Endothelial cell of umbilical vein (primary cell): ENCODE data around the gene KCNQ1OT1. TPM values are rescaled to one million over a fixed set of nuclear protein-coding genes. Genes with fewer than 3 reads are reported as not detected.

ENCODE experiments used
- BruUV-seq: library from RNA; stranded (reverse); fragments of 400-500 nt; replicated peaks from 2 replicates; lab custom pipeline; 2021; lab: Mats Ljungman, UMichigan
- CTCF ChIA-PET: fragments of 300-600, 350-600 bp; sonication (Branson Sonifier 250); formaldehyde crosslinking; loops from one replicate; lab custom pipeline; 2021; ENCODE audit warnings: antibody characterized with exemption, inconsistent platforms; lab: Charles Lee
- POLR2A ChIA-PET: fragments of 300-600, 350-600 bp; sonication (Branson Sonifier 250); formaldehyde crosslinking; loops from one replicate; lab custom pipeline; 2021; ENCODE audit warnings: antibody characterized with exemption, inconsistent platforms; lab: Charles Lee
- DNase-seq: peaks from one replicate; pipeline ENCODE4 v3.0.0-alpha.2; 2011; ENCODE audit warnings: low read depth, low spot score
- FAIRE-seq: peaks from 2 replicates; lab custom pipeline; 2011; peaks lifted over from hg19 to GRCh38; lab: Jason Lieb, UNC
- H2AFZ ChIP-seq: 2 replicates; pipeline ENCODE4 v1.6.0; 2012; ENCODE audit warnings: low read depth, low read length, control low read depth, inconsistent platforms
- H3K27ac ChIP-seq: 2 replicates; pipeline ENCODE4 v1.5.1; 2011; ENCODE audit warnings: low read depth, mild to moderate bottlenecking, control low read depth, low read length, moderate library complexity; ENCODE audit not compliant: insufficient read depth
- H3K27me3 ChIP-seq, 2 experiments: 2 replicates each; pipeline versions ENCODE4 v1.6.0 to v1.6.1; 2011; ENCODE audit warnings: low read length in 2 of 2, mixed read lengths in 1 of 2; ENCODE audit not compliant: control insufficient read depth in 2 of 2, insufficient read depth in 2 of 2
- H3K36me3 ChIP-seq, 2 experiments: 2 replicates in 1 of 2; 3 replicates in 1 of 2; pipeline ENCODE4 v1.5.1; 2011; ENCODE audit warnings: low read length in 2 of 2, mild to moderate bottlenecking in 1 of 2, moderate library complexity in 1 of 2; ENCODE audit not compliant: control insufficient read depth in 2 of 2, insufficient read depth in 2 of 2; ENCODE audit errors: extremely low read depth in 1 of 2
- H3K4me1 ChIP-seq: 3 replicates; pipeline ENCODE4 v1.5.1; 2011; ENCODE audit warnings: mild to moderate bottlenecking, low read length; ENCODE audit not compliant: control insufficient read depth, insufficient read depth; ENCODE audit errors: extremely low read depth
- H3K4me2 ChIP-seq: 2 replicates; pipeline ENCODE4 v1.6.1; 2011; ENCODE audit warnings: low read length, control low read depth, mixed read lengths; ENCODE audit not compliant: insufficient read depth
- H3K4me3 ChIP-seq, 3 experiments: fragments of 200-600 bp in 1 of 3; sonication (generic), shearing (Covaris generic) in 1 of 3; replicated peaks in 1 of 3; 2 replicates each; pipeline ENCODE4 v1.5.1; 2011 to 2016; ENCODE audit warnings: control low read depth in 3 of 3, low read length in 3 of 3, mild to moderate bottlenecking in 2 of 3, inconsistent platforms in 1 of 3, low read depth in 1 of 3, moderate library complexity in 1 of 3; ENCODE audit not compliant: insufficient read depth in 1 of 3
- H3K79me2 ChIP-seq: 2 replicates; pipeline ENCODE4 v1.6.0; 2012; ENCODE audit warnings: low read length, inconsistent platforms; ENCODE audit not compliant: control insufficient read depth, insufficient read depth
- H3K9ac ChIP-seq: replicated peaks from 2 replicates; pipeline ENCODE3; 2011; ENCODE audit warnings: low read length, control low read depth; ENCODE audit not compliant: insufficient read depth; ENCODE audit errors: extremely low read depth
- H3K9me1 ChIP-seq: replicated peaks from 3 replicates; pipeline ENCODE4 v1.6.0; 2011; ENCODE audit warnings: mild to moderate bottlenecking, low read length; ENCODE audit not compliant: control insufficient read depth, insufficient read depth; ENCODE audit errors: extremely low read depth
- H3K9me3 ChIP-seq: replicated peaks from 2 replicates; pipeline ENCODE4 v1.5.1; 2012; ENCODE audit warnings: low read length, inconsistent platforms; ENCODE audit not compliant: control insufficient read depth, insufficient read depth
- H4K20me1 ChIP-seq: replicated peaks from 2 replicates; pipeline ENCODE3; 2011; ENCODE audit warnings: mild to moderate bottlenecking, low read length; ENCODE audit not compliant: control insufficient read depth, insufficient read depth; ENCODE audit errors: extremely low read depth
- EZH2 ChIP-seq: IDR thresholded peaks from 2 replicates; pipeline ENCODE4 v1.6.1; 2012; ENCODE audit warnings: borderline replicate concordance, low read depth, mild to moderate bottlenecking, moderate library complexity, low read length, inconsistent platforms; ENCODE audit not compliant: severe bottlenecking
- FOS ChIP-seq: IDR thresholded peaks from 2 replicates; pipeline ENCODE4 v1.6.1; 2011; ENCODE audit warnings: mild to moderate bottlenecking, low read length, moderate library complexity, borderline replicate concordance; ENCODE audit not compliant: insufficient read depth
- GATA2 ChIP-seq: IDR thresholded peaks from 2 replicates; pipeline ENCODE4 v1.7.0; 2011; ENCODE audit warnings: low read depth, mild to moderate bottlenecking, moderate library complexity, mixed read lengths, low read length; ENCODE audit not compliant: insufficient read length, insufficient read depth
- JUN ChIP-seq: IDR thresholded peaks from 2 replicates; pipeline ENCODE4 v1.6.1; 2011; ENCODE audit warnings: borderline replicate concordance, low read depth; ENCODE audit not compliant: insufficient read length, insufficient read depth
- POLR2A ChIP-seq: IDR thresholded peaks from 2 replicates; pipeline ENCODE4 v1.6.1; 2012; ENCODE audit warnings: low read depth, mild to moderate bottlenecking, control low read depth, low read length
- POLR2AphosphoS5 ChIP-seq: IDR thresholded peaks from 2 replicates; pipeline ENCODE4 v1.6.1; 2012; ENCODE audit warnings: low read depth, mild to moderate bottlenecking, control low read depth, low read length, moderate library complexity; ENCODE audit not compliant: insufficient read depth
- dilution Hi-C: fragments of 300-500 bp; cut with MboI; formaldehyde crosslinking; loops from one replicate; pipeline ENCODE4 v1.15.0; 2019; ENCODE audit warnings: low sequenced_read_pairs; ENCODE audit not compliant: extremely low pct_ligation_motif_present
- intact Hi-C: fragments of 100-400 bp; cut with micrococcal nuclease; formaldehyde crosslinking; loops from one replicate; pipeline ENCODE4 v1.10.0; 2022
- polyA plus RNA-seq, 4 experiments: library from polyadenylated mRNA; depleted of rRNA in 3 of 4; stranded (reverse) in 3 of 4; unstranded in 1 of 4; fragments of >200 nt; gene quantifications; 2 replicates each; pipeline versions ENCODE4 v1.2.1 to v1.2.3, GENCODE V29; 2011 to 2012; ENCODE audit warnings: missing spikeins in 1 of 4
- total RNA-seq: library from RNA; stranded (reverse); gene quantifications from 2 replicates; pipeline ENCODE4 v1.2.3, GENCODE V29; 2021
- TF ChIP-seq, protein P1 (sequence below): IDR thresholded peaks from 2 replicates; pipeline ENCODE4 v1.6.1; 2011; ENCODE audit not compliant: insufficient read depth, insufficient read length
- TF ChIP-seq, protein P2 (sequence below), 2 donors: IDR thresholded peaks; 1 replicate in 1 of 2; 2 replicates in 1 of 2; pipeline ENCODE4 v1.5.1; 2011; ENCODE audit warnings: low read length in 2 of 2, mild to moderate bottlenecking in 2 of 2, moderate library complexity in 2 of 2, control low read depth in 1 of 2, inconsistent platforms in 1 of 2, low read depth in 1 of 2; ENCODE audit not compliant: insufficient read depth in 1 of 2; ENCODE audit errors: extremely low read depth in 1 of 2

The KCNQ1OT1 gene
- total and polyA plus RNA-seq, 2 donors (not counting 3 experiments of a cell fraction or from before 2014, with no cell fraction given) = 0.11 to 1.8 TPM

DNA sequence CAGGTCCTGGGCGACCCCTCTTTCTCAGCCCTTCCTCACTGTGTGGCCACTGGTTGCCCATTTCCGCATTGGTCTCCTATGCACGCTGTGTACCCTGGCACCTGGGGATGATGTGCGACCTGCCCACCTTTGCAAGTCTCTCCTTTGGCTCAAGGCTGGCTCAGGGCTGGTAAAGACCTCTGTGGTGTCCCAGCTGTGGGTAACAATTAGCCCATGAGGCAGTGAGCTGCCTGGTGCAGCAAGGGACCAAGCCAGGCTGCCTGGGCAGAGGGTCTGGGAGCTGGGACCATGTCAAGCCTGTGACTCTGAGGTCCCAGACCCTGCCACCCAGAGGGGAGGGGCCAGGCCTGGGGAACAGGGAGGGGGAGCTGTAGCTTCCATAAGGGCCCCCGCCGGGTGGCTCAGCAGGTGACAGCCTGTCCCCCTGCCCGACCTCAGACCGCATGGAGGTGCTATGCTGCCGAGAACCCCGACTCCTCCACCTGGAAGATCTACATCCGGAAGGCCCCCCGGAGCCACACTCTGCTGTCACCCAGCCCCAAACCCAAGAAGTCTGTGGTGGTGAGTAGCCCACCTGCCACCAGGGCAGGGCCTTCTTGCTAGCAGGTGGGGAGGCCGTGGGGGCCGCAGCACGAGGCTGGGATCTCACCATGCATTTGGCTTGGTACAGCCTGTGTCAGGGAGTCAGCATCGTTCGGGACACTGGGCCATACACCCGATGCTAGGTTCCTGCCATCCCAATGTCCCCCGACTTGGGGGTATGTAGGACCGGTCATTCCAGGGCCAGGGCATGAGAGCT lies 112.5 kb downstream of the KCNQ1OT1 start:
- no peaks in the 10 kb centered on the region for H3K9me3 ChIP-seq
- no peaks in the 10 kb centered on the region for H3K9me1 ChIP-seq
- FAIRE-seq = no peak
- H3K27ac ChIP-seq = no peak overlapping the region
- POLR2A ChIA-PET = no interaction called here
- H3K27me3 ChIP-seq = no peaks in the 10 kb centered on the region
- dilution Hi-C loops = no loop called here
- no peak overlapping the region for H2AFZ ChIP-seq
- no TSS peak for BruUV-seq
- H3K79me2 ChIP-seq = no peaks in the 10 kb centered on the region
- H3K4me1 ChIP-seq = no peaks in the 10 kb centered on the region
- no peak overlapping the region for H3K9ac ChIP-seq
- no peak for DNase-seq
- TF ChIP-seq JUN (no peak), FOS (no peak), EZH2 (no peak), GATA2 (no peak), POLR2AphosphoS5 (no peak), POLR2A (no peak)
- TF ChIP-seq, protein P1, sequence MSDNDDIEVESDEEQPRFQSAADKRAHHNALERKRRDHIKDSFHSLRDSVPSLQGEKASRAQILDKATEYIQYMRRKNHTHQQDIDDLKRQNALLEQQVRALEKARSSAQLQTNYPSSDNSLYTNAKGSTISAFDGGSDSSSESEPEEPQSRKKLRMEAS = no peak
- TF ChIP-seq, protein P2, sequence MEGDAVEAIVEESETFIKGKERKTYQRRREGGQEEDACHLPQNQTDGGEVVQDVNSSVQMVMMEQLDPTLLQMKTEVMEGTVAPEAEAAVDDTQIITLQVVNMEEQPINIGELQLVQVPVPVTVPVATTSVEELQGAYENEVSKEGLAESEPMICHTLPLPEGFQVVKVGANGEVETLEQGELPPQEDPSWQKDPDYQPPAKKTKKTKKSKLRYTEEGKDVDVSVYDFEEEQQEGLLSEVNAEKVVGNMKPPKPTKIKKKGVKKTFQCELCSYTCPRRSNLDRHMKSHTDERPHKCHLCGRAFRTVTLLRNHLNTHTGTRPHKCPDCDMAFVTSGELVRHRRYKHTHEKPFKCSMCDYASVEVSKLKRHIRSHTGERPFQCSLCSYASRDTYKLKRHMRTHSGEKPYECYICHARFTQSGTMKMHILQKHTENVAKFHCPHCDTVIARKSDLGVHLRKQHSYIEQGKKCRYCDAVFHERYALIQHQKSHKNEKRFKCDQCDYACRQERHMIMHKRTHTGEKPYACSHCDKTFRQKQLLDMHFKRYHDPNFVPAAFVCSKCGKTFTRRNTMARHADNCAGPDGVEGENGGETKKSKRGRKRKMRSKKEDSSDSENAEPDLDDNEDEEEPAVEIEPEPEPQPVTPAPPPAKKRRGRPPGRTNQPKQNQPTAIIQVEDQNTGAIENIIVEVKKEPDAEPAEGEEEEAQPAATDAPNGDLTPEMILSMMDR (IDR thresholded peaks at IDR 0.05; ENCODE audit: extremely low read depth in 1 of 2, insufficient read depth in 1 of 2, low read depth in 1 of 2, low read length in 2 of 2) = no peak
- no peaks in the 10 kb centered on the region for H3K36me3 ChIP-seq
- CTCF ChIA-PET = no interaction called here
- H3K4me2 ChIP-seq = no peak overlapping the region
- no peak overlapping the region for H3K4me3 ChIP-seq
- no peaks in the 10 kb centered on the region for H4K20me1 ChIP-seq
- intact Hi-C loops = no loop called here
